Muscle of back (tissue), 11 donors: ENCODE results near the gene ADCY9. TPM values are rescaled to one million over a fixed set of nuclear protein-coding genes. Genes with fewer than 3 reads are reported as not detected.
A peak's percentile ranks its signal among the peaks of the same experiment; 100 is the strongest.
"Not testable (repeated sequence)": the region's sequence is repeated elsewhere in the genome, so short reads cannot be mapped to it uniquely, and the experiment has no call there.

ENCODE experiments used
- DNase-seq, 3 donors: peaks; one replicate each; pipeline versions ENCODE4 v3.0.0 to v3.0.0-alpha.2; 2013
- polyA plus RNA-seq, 10 donors: library from polyadenylated mRNA; unstranded; fragments of 120-200 nt; gene quantifications; one replicate each; pipeline ENCODE4 v1.2.1, GENCODE V29; 2013; ENCODE audit not compliant: insufficient read length in 10 of 10

Gene ADCY9
- polyA plus RNA-seq, 10 donors, result 11.3 to 16.9 (median 13.9) TPM

GRCh38 chr16:4096509-4096908 is 19.7 kb downstream of the ADCY9 start:
- DNase-seq, result no peak

GRCh38 chr16:4094127-4094773 is 22.0 kb downstream of the ADCY9 start:
- DNase-seq, result no peak

DNA sequence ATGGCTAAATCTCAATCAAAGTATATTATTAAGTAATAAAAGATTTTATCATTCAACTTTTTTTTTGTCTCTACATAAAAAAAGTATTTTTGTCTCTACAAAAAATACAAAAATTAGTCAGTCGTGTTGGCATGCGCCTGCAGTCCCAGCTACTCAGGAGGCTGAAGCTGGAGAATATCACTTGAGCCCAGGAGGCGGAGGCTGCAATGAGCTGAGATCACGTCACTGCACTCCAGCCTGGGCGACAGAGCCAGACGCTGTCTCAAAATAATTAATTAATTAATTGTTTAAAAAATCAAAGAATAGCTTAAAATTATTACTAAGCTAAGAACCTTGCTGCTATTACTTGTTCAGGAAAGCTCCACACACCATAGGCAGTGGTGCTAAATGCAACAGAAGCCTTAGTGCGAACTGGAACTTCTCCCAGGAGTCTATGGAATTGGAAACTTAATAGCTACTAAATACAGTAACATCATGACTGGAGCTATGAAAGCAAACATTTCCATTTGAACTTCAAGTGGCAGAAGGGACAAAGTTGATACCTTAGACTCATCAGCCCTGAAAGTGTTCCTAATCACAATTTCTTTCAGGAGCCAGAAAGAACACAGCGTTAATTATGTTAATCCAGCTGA is 22.6 kb downstream of the ADCY9 start:
- peak in 2 of 3 donors; percentile 52 to 55 for DNase-seq

- DNase-seq, result no peak
Observed at GRCh38 chr16:4092547-4093265, 23.5 kb downstream of the ADCY9 start.

DNA sequence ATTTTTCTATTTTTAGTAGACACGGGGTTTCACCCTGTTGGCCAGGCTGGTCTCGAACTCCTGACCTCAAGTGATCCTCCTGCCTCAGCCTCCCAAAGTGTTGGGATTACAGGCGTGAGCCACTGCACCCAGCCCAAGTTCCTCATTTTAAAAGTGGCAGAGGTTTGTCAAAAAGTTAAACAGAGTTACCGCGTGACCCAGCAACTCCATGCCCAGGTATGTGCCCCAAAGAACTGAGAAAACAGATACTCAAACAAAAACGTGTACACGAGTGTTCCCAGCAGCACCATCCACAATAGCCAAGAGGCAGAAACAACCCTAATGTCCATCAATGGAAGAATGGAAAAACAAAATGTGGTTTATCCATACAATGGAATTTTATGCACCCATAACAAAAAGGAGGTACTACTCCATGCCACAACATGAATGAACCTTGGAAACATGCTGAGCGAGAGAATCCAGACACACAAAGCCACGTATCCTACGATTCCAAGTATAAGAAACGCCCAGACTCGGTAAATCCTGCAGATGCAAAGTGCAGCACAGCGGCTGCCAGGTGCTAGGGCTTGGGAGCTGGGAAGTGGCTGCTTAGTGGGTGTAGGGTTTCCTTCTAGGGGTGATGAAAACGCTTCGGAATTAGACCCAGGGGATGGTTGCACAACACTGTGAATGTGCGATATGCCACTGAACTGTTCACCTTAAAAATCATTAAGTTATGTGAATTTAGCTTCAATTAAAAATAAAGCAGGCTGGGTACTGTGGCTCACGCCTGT is 24.8 kb downstream of the ADCY9 start:
- no peak for DNase-seq

DNA sequence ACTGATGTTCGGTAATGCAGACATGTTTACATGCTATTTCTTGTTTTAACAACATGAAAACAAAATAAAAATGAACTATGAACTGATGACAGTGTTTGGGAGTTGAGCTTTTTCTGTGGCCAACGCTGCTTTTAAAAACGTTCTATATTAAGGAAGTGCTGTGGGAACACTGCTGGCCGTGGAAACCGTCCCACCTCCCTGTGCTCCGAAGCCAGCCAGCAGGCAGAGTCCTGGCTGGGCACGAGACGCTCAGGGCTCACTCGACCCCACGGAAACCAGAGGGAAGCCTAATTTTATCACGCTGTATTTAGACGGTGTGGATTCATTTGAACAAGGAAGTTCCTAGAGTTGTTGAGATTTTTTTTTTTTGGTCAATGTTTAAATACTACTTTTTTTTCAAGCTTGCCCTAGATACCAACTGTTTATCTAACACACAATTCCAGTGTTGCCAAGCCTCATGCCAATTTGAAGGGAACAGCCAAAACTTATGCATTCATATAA is 25.8 kb downstream of the ADCY9 start:
- peak in 1 of 3 donors; percentile 78 for DNase-seq

GRCh38 chr16:4089811-4090301 is 26.4 kb downstream of the ADCY9 start:
- DNase-seq, result peak in 1 of 3 donors; percentile 63

- DNase-seq, result no peak
Observed at GRCh38 chr16:4089251-4089810, 26.9 kb downstream of the ADCY9 start.

DNA sequence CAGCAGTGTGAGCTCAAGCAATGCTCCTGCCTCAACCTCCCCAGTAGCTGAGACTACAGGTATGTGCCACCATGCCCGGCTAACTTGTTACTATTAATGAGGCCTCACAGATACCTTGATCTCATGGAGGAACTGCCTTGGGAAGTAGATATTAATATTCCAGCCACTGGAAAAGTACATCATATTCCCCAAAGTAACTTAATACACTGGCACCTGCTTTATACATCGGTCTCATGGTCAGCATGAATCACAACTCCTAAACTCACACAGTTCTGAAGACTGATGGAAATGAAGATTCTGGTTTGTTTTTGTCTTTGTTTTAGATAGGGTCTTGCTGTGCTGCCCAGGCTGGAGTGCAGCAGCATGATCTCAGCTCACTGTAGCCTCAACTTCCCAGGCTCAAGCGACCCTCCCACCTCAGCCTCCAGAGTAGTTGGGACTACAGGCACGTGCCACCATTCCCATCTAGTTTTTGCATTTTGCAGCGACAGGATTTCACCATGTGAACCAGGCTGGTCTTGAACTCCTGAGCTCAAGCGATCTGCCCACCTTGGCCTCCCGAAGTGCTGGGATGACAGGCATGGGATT is 28.2 kb downstream of the ADCY9 start:
- DNase-seq, result no peak

DNA sequence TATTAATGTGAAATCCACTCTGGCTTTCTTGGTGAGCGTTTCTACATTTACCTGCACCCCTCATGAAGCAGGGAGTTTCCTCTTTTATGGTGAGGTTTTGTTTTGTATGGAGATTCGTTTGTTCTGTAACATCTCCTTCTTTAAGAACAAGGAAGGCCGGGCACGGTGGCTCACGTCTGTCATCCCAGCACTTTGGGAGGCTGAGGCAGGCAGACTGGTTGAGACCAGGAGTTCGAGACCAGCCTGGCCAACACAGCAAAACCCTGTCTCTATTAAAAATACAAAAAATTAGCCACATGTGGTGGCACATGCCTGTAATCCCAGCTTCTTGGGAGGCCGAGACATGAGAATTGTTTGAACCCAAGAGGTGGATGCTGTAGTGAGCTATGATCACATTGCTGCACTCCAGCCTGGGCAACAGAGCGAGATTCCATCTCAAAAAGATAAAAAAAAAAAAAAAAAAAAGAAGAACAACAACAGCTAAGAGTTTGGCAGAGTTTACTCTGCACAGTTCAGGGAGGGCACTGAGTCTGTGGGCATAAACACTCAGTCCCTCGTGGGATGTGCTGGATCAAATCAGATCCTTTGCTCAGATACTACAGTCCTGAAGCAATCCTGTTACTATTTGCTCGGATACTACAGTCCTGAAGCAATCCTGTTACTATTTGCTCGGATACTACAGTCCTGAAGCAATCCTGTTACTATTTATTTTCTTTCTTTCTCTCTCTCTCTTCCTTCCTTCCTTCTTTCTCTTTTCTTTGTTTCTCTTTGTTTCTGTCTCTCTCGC is 28.9 kb downstream of the ADCY9 start:
- DNase-seq, result no peak

DNA sequence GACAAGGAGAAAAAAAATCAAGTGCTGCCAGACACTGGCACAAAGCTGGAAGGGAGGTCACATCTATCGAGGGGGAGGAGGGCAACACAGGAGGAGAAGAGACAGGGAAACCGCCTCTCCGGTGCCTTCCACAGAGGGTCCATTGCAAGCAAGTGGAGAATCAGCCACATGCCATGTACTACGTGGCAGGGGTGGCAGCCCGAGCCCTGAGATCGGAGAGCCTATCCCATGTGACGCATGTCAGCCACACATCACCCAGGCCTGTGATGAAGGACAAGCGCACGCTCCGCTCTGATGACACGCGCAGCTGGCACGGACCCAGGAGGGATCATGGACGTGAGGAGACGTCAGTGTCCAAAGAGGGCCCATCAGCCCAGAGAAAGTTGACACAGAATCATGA is 30.1 kb downstream of the ADCY9 start:
- DNase-seq, result no peak

- DNase-seq, result no peak
Observed at GRCh38 chr16:4085405-4085970, 30.8 kb downstream of the ADCY9 start.

DNA sequence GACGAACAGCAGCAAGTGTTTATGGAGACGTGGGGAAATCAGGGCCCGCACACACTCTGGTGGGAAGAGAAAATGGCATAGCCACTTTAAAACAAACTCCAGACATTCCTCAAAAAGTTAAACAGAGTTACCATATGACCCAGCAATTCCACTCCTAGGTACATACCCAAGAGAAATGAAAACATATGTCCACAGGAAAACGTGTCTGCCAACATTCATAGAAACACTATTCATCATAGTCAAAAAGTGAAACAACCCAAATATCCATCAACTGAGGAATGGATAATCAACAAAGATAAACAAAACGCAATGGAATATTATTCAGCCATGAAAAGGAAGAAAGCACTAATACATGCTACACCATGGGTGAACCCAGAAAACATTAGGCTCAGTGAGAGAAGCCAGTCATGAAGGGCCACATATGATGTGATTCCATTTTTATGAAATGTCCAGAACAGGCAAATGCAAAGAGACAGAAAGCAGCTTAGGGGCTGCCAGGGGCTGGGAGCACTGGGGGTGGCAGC is 32.8 kb downstream of the ADCY9 start:
- DNase-seq, result no peak

- DNase-seq, result no peak
Observed at GRCh38 chr16:4082474-4083044, 33.7 kb downstream of the ADCY9 start.

- DNase-seq, result no peak
Observed at GRCh38 chr16:4081521-4082021, 34.7 kb downstream of the ADCY9 start.

- no peak for DNase-seq
Observed at GRCh38 chr16:4081047-4081446, 35.2 kb downstream of the ADCY9 start.

GRCh38 chr16:4077174-4077649 is 39.0 kb downstream of the ADCY9 start:
- no peak for DNase-seq

DNA sequence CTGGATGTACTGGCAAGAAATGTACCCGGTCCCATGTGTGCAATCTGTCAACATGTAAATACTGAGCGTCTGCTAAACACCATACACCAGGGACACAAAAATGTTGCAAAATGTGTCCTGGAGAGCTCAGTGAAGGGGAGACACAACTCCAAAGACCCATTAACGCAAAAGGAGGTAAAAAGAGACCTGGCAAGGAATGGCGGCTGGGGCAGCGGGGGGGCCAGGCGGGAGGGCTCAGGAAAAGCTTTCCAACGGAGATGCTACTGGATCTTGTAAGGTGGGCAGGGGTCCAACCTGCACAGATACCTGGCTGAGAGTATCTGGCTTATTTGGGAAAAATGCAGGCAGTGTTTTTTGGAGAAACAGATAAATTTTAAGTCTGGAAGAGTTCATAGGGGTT is 40.7 kb downstream of the ADCY9 start:
- DNase-seq, result no peak

- DNase-seq, result not testable (repeated sequence)
Observed at GRCh38 chr16:4073150-4073549, 43.1 kb downstream of the ADCY9 start.
